HG02970 (cell line): Measurements from ENCODE around the gene MEF2A.
"Not testable (repeated sequence)": the region's sequence is repeated elsewhere in the genome, so short reads cannot be mapped to it uniquely, and the experiment has no call there.

Source experiments
- ATAC-seq: cut with Tn5 transposase; IDR thresholded peaks from one replicate; pipeline ENCODE4 v1.9.1; 2021; ENCODE audit warnings: mild to moderate bottlenecking, moderate library complexity, moderate number of reproducible peaks; ENCODE audit not compliant: unreplicated experiment, low FRiP score

Gene MEF2A

DNA sequence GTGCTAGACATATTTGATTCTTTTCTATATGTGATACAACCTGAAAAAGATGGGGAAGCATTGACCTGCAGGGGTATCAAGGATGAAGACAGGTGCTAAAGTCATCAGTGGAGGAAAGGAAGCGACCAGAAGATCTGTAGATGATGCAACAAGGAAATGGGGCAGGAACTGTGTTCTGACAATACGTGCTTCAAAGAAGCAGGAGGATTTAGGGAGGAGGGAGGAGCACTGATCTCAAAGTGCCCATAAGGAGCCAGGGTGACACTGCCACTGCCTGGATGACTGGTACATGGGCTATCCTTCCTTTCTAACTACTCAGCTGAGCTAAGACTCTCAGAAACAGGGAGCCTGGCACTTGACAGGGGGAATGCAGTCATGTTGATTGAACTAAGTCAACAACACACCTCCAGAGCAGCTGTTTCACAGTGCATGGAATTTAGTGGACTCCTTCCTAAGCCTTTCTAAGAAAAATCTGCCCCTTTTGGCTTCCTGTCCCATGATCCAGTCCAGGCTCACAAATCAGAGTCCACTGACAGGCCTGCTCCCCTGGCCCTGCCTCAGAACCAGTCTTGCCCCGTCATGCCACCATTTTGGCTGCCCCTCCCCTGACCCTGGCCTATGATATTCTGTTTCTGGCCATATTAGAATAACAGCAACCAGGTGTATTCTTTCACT, 155.5 kb downstream of the MEF2A start:
- ATAC-seq: no peak

DNA sequence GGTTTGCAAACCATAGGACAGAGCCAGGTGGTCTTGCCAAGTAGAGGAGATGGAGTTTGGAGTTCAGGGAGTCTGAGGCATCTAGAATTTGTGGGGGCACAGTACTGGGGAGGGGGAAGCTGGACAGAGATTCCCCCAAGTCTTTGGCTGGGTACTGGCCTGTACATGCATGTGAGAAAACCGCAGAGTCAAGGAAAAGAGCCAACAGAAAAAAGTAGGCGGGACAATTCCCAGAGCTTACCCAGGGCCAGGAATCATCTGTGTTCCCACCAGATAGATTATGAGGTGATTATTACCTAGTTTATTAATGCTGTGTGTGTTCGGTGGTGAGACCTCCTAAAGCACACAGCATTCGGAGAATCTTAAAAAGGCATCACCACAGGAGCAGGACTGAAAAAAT, 156.1 kb downstream of the MEF2A start:
- no peak for ATAC-seq

GRCh38 chr15:99722406-99722805, 156.6 kb downstream of the MEF2A start:
- no peak for ATAC-seq

DNA sequence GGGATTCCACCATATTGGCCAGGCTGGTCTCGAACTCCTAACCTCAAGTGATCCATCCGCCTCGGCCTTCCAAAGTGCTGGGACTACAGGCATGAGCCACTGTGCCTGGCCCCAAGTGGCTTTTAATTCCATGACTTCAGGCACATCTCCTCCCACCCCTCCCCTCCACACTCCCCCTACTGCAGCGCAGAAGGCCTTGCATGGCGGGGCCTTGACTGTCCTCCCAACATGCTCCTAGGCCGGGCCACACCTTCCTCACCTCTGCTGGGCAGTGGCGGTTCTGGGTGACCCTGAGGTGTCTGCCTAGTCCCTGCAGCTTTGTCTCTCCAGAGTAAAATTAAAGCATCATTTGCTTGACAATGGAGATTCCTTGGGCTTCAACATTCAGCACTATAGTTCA, 160.5 kb downstream of the MEF2A start:
- ATAC-seq: no peak

DNA sequence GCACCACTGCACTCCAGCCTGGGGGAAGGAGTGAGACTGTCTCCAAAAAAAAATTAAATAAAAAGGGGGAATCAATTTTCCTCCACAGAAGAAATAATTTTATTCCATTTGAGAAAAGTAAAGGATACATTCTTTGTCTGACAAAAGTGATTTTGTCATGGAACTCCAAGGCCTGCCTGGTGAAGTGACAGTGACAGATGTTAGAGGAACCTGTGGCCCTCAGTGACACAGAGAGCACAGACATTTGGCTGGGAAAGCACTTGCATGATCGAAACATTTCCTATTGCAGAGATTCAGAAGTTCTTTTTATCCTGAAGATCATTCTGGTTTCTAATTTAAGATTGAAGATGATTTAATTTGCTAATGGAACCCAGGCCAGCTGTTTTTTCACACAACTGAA, 161.5 kb downstream of the MEF2A start:
- no peak for ATAC-seq

DNA sequence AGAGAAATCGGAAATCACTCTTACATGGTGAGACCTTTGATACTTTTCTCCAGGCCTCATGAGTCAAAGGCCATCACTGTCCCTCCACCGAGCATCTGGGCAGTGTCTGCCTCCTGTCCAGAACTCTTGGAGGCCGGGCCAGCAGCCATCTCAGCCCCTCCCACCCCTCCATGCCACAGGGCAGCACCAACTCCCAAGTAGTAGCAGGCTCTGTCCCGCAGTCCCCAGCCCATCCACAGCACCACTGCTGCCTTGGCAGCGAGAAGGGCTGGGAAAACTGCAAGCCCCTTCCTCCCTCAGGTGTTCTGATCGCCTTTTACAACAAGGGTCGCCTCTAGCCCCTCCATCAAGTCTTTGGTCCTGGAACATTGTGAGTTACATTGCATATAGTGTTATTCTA, 161.9 kb downstream of the MEF2A start:
- no peak for ATAC-seq

GRCh38 chr15:99728916-99729315, 163.1 kb downstream of the MEF2A start:
- no peak for ATAC-seq

DNA sequence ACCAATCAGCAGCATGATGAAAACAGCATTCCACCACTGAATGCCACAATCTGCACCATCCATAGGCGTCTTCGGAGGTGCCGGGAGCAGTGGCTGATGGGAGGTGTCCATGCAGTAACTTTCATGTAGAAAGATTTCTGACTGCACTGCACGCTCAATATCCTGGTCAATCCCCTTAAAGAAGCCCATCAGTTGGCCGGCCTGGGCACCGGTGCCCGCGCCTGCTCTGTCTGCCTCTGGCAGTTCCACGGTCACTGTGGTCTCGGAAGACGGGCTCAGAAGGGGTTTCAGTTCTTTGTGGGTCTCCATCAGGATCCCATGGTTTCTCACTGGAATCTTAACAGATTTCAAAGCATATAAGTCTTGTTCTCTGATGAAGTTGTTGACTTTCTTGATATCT, 163.5 kb downstream of the MEF2A start:
- no peak for ATAC-seq

DNA sequence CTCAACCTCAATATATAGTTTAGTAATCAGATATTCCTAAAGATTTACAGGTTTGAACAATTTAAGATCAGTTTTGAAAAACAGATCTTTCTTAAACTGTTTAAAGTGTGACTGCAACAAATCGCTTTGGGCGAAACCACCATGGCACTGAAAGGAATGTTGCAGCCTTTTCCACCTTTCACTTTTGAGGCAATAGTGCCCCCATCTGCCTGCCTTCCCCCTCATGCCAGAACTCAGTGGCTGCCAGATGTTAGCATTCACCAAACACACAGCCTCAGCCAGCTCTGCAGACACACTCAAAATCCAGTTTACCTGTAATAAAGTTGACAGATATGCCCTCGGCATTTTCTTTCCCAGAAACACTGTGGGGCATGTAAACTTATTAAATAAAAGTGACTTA, 164.1 kb downstream of the MEF2A start:
- ATAC-seq: no peak

GRCh38 chr15:99731336-99732123, 165.7 kb downstream of the MEF2A start:
- no peak for ATAC-seq

- ATAC-seq: no peak
These were observed 166.5 kb downstream of the MEF2A start for GRCh38 chr15:99732124-99732750.

DNA sequence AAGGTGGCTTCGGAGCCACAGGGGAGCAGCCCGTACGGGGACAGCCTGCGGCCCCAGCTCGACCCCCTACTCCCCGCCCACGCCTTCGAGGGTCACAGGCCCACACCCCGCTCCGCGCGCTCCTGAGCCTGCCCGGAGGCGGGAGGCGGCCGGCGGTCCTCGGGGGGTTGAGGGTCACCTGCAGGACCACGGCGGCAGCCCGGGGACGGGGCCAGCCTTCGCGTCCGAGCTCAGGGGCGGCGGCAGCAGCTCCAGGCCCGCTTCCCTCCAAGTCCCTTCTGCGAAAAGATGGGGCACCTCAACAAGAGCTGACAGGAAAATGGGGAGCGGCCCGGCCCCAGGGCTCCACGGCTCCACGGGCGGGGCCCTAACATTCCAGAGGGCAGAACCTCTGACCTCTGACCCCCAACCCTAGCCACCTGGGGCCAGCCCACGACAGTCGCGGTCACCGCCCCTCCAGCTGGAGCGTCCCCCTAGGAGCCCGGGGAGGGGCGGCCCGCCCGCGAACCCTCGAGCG, 167.0 kb downstream of the MEF2A start:
- ATAC-seq: peak; percentile 39

- peak; percentile 99 for ATAC-seq
These were observed 167.7 kb downstream of the MEF2A start, which contains the start of gene LYSMD4 for GRCh38 chr15:99733268-99734039. Gene LYSMD4 (minus strand): TSS chr15:99733437. CDS start chr15:99731999, 1,438 bp downstream.

GRCh38 chr15:99734040-99734291, 168.2 kb downstream of the MEF2A start:
- ATAC-seq: not testable (repeated sequence)

GRCh38 chr15:99734575-99734974, 168.8 kb downstream of the MEF2A start:
- no peak for ATAC-seq

- no peak for ATAC-seq
These were observed 170.1 kb downstream of the MEF2A start for GRCh38 chr15:99735868-99736267.

GRCh38 chr15:99736702-99737101, 170.9 kb downstream of the MEF2A start:
- no peak for ATAC-seq

- no peak for ATAC-seq
These were observed 172.4 kb downstream of the MEF2A start for GRCh38 chr15:99738021-99738847.

GRCh38 chr15:99741835-99742234, 176.1 kb downstream of the MEF2A start:
- ATAC-seq: no peak

GRCh38 chr15:99744142-99744541, 178.4 kb downstream of the MEF2A start:
- ATAC-seq: no peak
